Suppressor macrophage (primary cell): Measurements from ENCODE around the gene AGPAT2.

Source experiments
- DNase-seq, 4 experiments: peaks; one replicate each; pipeline ENCODE4 v3.0.0-alpha.2; 2020 to 2022

AGPAT2 gene

DNA sequence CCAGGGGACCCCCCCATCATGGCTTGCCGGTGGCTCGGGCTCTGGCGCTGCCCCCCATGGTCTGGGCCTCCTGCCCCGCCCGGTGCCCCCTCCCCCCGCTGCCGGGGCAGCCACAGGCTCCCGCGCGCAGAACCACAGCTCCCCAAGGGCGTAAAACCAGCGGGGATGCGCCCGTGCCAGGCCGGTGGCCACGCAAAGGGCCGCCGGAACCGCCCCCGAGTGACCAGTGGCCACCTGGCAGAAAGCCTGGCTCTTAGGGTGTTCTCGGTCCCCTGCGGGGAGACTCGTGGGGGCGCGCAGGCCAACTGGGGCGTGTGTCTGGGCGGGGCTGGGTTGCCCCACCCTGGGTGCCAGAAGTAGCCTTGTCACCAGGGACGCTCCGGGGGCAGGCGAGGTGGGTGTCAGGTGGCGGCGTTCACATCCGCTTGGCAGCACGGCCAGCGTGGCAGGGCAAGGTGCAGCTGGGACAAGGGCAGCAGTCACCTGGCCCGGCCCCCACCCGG lies 515 bp upstream of the AGPAT2 start:
- no peak for DNase-seq

DNA sequence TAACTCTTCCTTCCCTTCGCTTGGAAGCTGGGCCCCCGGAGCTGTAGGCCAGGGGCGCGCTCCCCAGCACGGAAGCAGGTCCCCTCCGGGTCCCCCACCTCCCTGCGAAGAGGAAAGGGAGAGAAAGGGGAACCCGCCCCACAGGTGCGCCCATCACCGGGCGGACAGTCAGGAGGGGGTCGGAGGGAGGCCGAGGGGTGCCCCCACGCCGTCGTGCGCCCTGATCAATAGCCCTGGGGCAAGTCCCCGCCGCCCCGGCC lies 793 bp downstream of the AGPAT2 start:
- no peak for DNase-seq

GRCh38 chr9:136685790-136686533 lies 1.3 kb downstream of the AGPAT2 start:
- DNase-seq = peak in 3 of 4 experiments; percentile 38 to 54 (median 44)

GRCh38 chr9:136685216-136685615 lies 2.0 kb downstream of the AGPAT2 start:
- DNase-seq = no peak

GRCh38 chr9:136684799-136685198 lies 2.5 kb downstream of the AGPAT2 start:
- DNase-seq = no peak

DNA sequence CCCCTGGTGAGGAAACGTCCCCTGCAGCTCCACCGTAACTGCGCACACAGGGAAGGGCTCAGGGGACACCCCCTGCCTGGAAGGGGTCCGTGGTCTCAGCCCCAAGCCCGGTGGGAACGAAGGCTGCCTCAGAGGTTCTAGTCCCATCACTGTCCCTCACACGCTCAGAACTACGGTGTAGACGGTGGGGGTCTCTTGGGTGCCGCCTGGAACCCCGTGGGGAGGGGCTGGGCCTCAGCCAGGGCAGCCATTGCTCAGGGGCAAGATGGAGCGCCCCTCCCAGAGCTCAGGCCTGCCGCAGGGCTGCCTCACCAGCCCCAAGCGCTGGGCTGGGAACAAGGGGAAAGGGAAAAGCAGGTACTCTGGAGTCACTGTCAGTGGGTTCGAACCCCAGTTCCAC lies 2.9 kb downstream of the AGPAT2 start:
- DNase-seq = no peak

GRCh38 chr9:136683755-136684154 lies 3.5 kb downstream of the AGPAT2 start:
- DNase-seq = no peak

GRCh38 chr9:136683173-136683745 lies 4.0 kb downstream of the AGPAT2 start:
- DNase-seq = no peak

- DNase-seq = no peak
These were observed 4.5 kb downstream of the AGPAT2 start for GRCh38 chr9:136682710-136683109.

GRCh38 chr9:136681945-136682699 lies 5.1 kb downstream of the AGPAT2 start:
- DNase-seq = no peak

GRCh38 chr9:136681029-136681428 lies 6.2 kb downstream of the AGPAT2 start:
- no peak for DNase-seq

GRCh38 chr9:136679431-136679941 lies 7.8 kb downstream of the AGPAT2 start:
- DNase-seq = peak; percentile 83 to 93 (median 86)

GRCh38 chr9:136678624-136679023 lies 8.6 kb downstream of the AGPAT2 start:
- DNase-seq = peak; percentile 35 to 66 (median 52)

GRCh38 chr9:136678034-136678433 lies 9.2 kb downstream of the AGPAT2 start:
- DNase-seq = no peak

DNA sequence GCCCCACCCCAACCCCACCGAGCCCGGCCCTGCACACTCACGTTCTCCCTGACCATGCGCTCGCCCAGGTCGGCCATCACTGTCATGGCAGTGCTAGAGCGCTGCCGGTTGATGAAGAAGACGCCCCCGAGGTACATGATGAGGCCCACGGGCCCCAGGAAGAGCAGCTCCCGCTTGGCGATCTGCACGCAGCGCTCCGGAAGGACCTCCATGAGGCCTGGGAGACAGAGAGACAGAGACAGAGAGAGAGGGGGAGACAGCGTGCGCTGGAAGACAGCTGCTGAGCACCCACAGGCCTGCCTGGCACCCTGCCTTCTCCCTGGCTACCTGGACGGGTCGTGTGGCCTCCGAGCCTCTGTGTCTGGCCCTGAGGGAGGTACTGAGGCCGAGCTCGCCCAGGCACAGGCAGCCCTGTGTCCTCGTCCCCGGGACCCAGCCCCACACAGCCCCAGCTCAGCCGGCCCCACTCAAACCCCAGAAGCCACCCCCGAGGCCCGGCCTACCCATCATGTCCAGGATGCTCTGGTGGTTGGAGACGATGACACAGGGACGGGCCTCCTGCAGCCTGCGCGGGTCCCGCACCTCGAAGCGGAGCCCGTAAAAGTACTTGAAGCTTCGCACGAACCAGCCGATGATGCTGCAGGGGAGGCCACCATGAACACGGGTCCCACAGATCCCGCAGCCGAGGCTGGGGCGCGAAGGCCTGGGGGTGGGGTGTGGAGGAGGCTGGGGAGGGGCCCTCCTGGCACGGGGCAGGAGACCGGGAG lies 10.2 kb downstream of the AGPAT2 start:
- no peak for DNase-seq

DNA sequence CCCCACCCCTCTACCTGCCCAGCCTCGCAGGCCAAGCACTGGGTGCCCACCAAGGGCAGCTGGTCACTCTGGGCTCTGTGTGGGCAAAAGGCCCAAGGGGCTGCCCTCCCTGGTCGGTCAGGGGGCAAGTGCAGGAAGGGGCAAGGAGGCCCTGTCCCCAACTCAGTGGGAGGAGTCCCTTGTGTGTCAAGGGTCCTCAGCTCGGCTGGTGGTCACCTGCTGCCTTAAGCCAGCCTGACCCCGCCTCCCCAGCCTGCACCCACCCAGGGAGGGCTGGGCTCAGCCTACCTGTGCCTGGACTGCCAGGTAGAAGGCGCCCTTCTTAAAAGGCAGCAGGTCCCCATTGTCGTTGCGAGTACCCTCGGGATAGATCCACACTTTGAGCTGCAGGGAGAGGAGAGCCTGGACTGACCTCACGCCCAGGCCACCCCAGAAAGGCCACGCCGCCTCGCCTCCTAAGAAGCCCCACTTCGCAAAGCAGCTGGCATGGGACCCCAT lies 10.9 kb downstream of the AGPAT2 start:
- DNase-seq = no peak

DNA sequence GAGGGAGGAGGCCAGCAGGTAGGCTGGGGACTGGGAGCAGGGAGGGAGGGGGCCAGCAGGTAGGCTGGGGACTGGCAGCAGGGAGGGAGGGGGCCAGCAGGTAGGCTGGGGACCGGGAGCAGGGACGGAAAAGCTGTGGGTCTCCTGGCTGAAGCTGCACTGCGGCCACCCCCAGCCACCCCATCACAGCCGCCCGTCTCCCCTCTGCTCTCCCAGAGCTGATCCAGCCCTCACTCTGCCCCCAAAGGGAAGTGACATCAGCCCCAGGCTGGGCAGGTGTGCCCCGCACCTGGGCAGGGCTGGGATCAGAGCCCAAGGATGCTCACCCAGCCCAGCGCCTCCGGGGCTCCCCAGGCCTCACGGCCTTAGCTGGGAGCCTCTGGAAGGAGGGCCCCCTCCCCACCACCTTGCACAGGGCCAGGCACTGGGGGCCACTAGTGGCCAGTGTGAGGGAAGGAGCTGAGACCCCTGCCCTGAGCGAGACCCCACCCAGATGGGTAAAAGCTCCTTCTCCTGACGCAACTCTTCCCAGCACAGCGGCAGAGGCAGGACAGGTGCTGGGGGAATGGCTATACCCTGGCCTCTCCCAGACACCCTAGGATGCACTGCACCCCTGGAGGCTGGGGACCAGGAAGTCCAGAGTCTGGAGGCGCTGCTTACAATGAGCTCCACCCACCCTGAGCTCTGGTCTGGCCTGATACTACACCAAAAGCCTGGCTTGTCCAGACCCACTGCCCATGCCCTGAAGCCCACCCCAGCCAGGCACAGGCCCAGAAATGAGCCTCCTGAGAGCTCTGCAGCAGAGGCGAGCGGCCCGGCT lies 11.6 kb downstream of the AGPAT2 start:
- no peak for DNase-seq

DNA sequence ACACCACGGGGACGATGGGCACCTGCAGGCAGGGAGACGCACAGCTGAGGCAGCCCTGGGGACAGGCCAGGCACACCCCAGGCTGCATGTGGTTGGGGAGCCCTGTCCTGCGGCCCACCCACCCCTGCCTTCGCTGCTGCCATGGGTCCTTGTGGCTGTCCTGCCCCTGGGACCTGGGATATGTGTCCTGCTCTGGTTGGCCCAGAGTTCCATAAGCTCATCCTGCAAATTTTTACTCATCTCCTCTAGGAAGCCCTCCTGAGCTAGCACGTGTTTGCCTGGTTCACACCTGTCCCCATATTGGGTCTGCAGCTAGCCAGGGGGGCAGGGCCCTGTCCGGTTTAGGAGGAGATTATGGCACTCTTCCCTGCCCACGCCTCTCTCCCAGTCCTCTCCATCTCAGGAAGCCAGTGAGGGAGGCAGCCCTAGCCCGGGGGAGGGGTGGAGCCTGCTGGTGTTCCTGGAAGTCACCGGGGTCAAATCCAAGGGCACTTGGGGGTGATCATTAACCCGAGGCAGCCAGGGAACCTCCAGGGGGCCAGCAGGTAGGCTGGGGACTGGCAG lies 12.4 kb downstream of the AGPAT2 start:
- no peak for DNase-seq

DNA sequence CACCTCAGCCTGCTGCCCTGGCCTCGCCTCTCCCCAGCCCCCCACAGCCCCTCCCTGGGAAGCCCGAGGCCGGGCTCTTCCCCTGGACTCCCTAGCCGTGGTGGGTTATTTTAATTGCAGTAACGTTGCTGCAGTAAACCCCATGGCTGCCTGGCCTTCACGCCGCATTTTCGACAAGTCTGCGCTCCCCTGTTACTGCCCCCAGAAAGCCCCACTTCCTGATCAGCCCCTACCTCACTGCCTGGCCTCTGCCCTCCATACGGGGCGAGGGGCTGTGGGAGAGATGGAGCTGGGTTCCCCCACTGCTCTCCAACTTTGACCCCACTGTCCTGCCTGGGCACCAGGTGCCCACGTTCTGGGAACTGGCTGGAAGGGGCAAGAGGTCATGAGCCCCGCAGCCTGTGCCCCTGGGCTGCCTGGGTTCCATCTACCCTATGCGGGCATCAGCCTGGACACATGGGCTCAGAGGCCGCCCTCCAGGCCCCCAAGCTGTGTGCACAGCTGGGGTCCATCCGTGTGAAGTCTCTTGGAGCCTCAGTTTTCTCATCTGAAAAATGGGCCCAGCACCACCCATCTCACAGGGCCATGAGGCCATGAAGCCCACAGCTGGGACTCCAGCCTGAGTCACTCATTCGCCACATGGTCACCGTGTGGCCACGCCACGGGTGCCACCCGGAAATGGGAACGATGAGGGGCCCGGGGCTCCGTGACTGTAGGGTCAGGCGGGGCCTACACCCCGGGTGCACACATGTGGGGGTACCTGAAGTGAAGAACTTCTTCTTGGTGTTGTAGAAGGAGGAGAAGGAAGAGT lies 13.1 kb downstream of the AGPAT2 start:
- no peak for DNase-seq
